Endodermal cell (in vitro differentiated cells): ENCODE data around the gene FYTTD1. TPM values are rescaled to one million over a fixed set of nuclear protein-coding genes. Genes with fewer than 3 reads are reported as not detected.

Experiments
- DNase-seq: peaks from one replicate; pipeline ENCODE4 v3.0.0-alpha.2; 2017
- H3K27ac ChIP-seq: 2 replicates; pipeline ENCODE4 v1.5.1; 2013; ENCODE audit warnings: mild to moderate bottlenecking, low read depth, low read length, moderate library complexity
- H3K27me3 ChIP-seq: 2 replicates; pipeline ENCODE4 v1.6.1; 2013; ENCODE audit warnings: mild to moderate bottlenecking, low read length, moderate library complexity; ENCODE audit not compliant: insufficient read depth, control insufficient read depth, poor library complexity, severe bottlenecking
- H3K36me3 ChIP-seq: 2 replicates; pipeline ENCODE4 v1.7.0; 2013; ENCODE audit warnings: mild to moderate bottlenecking, low read length, moderate library complexity; ENCODE audit not compliant: control insufficient read depth, insufficient read depth
- H3K4me1 ChIP-seq: one replicate; pipeline ENCODE4 v1.7.0; 2013; ENCODE audit warnings: low read length; ENCODE audit not compliant: control insufficient read depth, insufficient read depth
- H3K4me3 ChIP-seq: 2 replicates; pipeline ENCODE4 v1.5.1; 2013; ENCODE audit warnings: mild to moderate bottlenecking, low read length, moderate library complexity
- H3K9ac ChIP-seq: 2 replicates; pipeline ENCODE4 v1.6.1; 2013; ENCODE audit warnings: mild to moderate bottlenecking, low read length, moderate library complexity; ENCODE audit not compliant: poor library complexity, severe bottlenecking; ENCODE audit errors: extremely low read depth
- H3K9me3 ChIP-seq: 2 replicates; pipeline ENCODE4 v1.6.1; 2013; ENCODE audit warnings: mild to moderate bottlenecking, low read length, moderate library complexity; ENCODE audit not compliant: control insufficient read depth
- H3K27ac Mint-ChIP-seq: 2 replicates; pipeline ENCODE4 v1.8.0; 2020; ENCODE audit warnings: mixed read lengths
- H3K27me3 Mint-ChIP-seq: 2 replicates; pipeline ENCODE4 v1.8.0; 2021; ENCODE audit warnings: mild to moderate bottlenecking, mixed read lengths; ENCODE audit not compliant: insufficient read depth
- H3K36me3 Mint-ChIP-seq: 2 replicates; pipeline ENCODE4 v1.8.0; 2020; ENCODE audit warnings: low read depth, mixed read lengths
- H3K4me1 Mint-ChIP-seq: 2 replicates; pipeline ENCODE4 v1.8.0; 2020; ENCODE audit warnings: mixed read lengths
- H3K4me3 Mint-ChIP-seq: 2 replicates; pipeline ENCODE4 v1.8.0; 2020; ENCODE audit warnings: mild to moderate bottlenecking, moderate library complexity, mixed read lengths
- H3K9me3 Mint-ChIP-seq: 2 replicates; pipeline ENCODE4 v1.8.0; 2020; ENCODE audit warnings: mild to moderate bottlenecking, mixed read lengths
- CTCF ChIP-seq: fragments of 200-600 bp; sonication (generic); conservative IDR thresholded peaks from 2 replicates; pipeline ENCODE4 v1.5.0; 2021; ENCODE audit warnings: antibody characterized with exemption, mild to moderate bottlenecking
- WGBS, 2 experiments: methylation state at CpG; one replicate each; pipeline versions ENCODE4 v1.1.5 to v1.1.7; 2013; ENCODE audit warnings: missing lambda C conversion rate in 2 of 2, mixed read lengths in 1 of 2; ENCODE audit not compliant: insufficient coverage in 1 of 2, insufficient read length in 1 of 2; 5-methylcytosine and 5-hydroxymethylcytosine counted together
- total RNA-seq, 2 donors: library from RNA; stranded (reverse); fragmentation: NEBNext Ultra II Directional in 1 of 2; extraction: Animal tissue kit (Norgen Biotek cat#: 25700) in 1 of 2; gene quantifications; 2 replicates in 1 of 2; 3 replicates in 1 of 2; pipeline ENCODE4 v1.2.1, GENCODE V29; 2021

Gene FYTTD1
- total RNA-seq, 2 donors from 2014 or later = 39.0 to 41.5 TPM

GRCh38 chr3:197750858-197751737 is 1.4 kb downstream of the FYTTD1 start:
- H3K4me3 Mint-ChIP-seq = peak overlapping the region; percentile 76
- no peaks in the 10 kb centered on the region for H3K9me3 Mint-ChIP-seq
- Histone ChIP-seq H3K27ac (peak overlapping the region; percentile 67), H3K4me3 (peak overlapping the region; percentile 90), H3K9me3 (no peaks in the 10 kb centered on the region), H3K4me1 (no peaks in the 10 kb centered on the region), H3K9ac (peak overlapping the region; percentile 68), H3K27me3 (no peaks in the 10 kb centered on the region), H3K36me3 (peaks cover 1% of the 10 kb centered on the region)
- no peak for TF ChIP-seq CTCF
- peaks cover 11% of the 10 kb centered on the region for H3K4me1 Mint-ChIP-seq
- peak overlapping the region; percentile 89 for H3K27ac Mint-ChIP-seq
- DNase-seq = peak; percentile 67
- no peaks in the 10 kb centered on the region for H3K36me3 Mint-ChIP-seq
- WGBS, 2 experiments = 35 to 45% methylated on average over 21 to 35 of the region's 36 CpGs
- peaks cover 11% of the 10 kb centered on the region for H3K27me3 Mint-ChIP-seq

- Mint-ChIP-seq H3K27ac (no peak overlapping the region), H3K36me3 (peaks cover 5% of the 10 kb centered on the region), H3K4me3 (peak overlapping the region; percentile 24), H3K4me1 (peaks cover 11% of the 10 kb centered on the region), H3K27me3 (peaks cover 11% of the 10 kb centered on the region), H3K9me3 (no peaks in the 10 kb centered on the region)
- no peak for TF ChIP-seq CTCF
- Histone ChIP-seq H3K4me1 (no peaks in the 10 kb centered on the region), H3K27me3 (no peaks in the 10 kb centered on the region), H3K9ac (no peak overlapping the region), H3K27ac (no peak overlapping the region), H3K9me3 (no peaks in the 10 kb centered on the region), H3K4me3 (no peak overlapping the region), H3K36me3 (peaks cover 11% of the 10 kb centered on the region)
- DNase-seq = no peak
- 86 to 95% methylated on average over 1 to 5 of the region's 5 CpGs for WGBS, 2 experiments
These were observed 2.4 kb downstream of the FYTTD1 start for GRCh38 chr3:197752107-197752506.

- no peak overlapping the region for H3K27ac ChIP-seq
- peaks cover 11% of the 10 kb centered on the region for H3K4me1 Mint-ChIP-seq
- no peak overlapping the region for H3K27ac Mint-ChIP-seq
- no peak for DNase-seq
- no peak overlapping the region for H3K4me3 Mint-ChIP-seq
- no peaks in the 10 kb centered on the region for H3K9me3 ChIP-seq
- peaks cover 11% of the 10 kb centered on the region for H3K27me3 Mint-ChIP-seq
- H3K9ac ChIP-seq = no peak overlapping the region
- peak; percentile 53 for TF ChIP-seq CTCF
- no peak overlapping the region for H3K4me3 ChIP-seq
- H3K9me3 Mint-ChIP-seq = no peaks in the 10 kb centered on the region
- no peaks in the 10 kb centered on the region for H3K4me1 ChIP-seq
- peaks cover 9% of the 10 kb centered on the region for H3K36me3 Mint-ChIP-seq
- no peaks in the 10 kb centered on the region for H3K27me3 ChIP-seq
- 94 to 100% methylated on average over 1 to 3 of the region's 3 CpGs for WGBS, 2 experiments
- H3K36me3 ChIP-seq = peaks cover 19% of the 10 kb centered on the region
These were observed 3.6 kb downstream of the FYTTD1 start for GRCh38 chr3:197753263-197753662.
